ENCODE data around the gene ERI3. TPM values are rescaled to one million over a fixed set of nuclear protein-coding genes. Genes with fewer than 3 reads are reported as not detected.

ERI3 gene
- total and polyA plus RNA-seq, 2 of the 13 experiments (the other 11 are each of a cell fraction or from before 2014, with no cell fraction given): 35.6 to 35.9 TPM

DNA sequence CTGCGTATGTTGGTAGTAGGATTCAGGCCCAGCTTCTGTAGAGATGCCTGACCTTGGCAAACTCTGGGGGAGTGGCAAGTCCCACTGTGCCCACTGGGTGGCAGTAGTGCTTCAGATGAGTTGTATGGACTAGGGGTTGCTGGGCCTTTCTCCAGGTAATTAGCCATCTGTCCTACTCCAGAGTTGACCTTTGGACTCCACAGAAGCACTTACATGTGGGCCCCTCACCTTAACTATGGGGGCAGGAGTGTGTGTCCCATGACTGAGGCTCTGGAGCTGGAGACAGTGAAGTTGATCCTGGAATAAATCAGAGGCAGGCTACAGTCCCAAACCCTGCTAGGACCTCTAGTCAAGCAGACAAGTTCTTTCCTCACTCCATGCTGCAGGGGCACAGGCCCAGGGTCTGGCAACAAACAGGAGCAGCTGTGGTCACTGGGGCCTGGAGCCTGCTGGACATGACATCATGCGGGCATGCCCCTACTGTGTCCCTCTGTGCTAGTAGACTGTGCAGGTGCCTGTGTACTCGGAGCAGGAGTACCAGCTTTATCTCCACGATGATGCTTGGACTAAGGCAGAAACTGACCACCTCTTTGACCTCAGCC is 137.1 kb downstream of the ERI3 start (continued):
- TF ChIP-seq, protein P1, sequence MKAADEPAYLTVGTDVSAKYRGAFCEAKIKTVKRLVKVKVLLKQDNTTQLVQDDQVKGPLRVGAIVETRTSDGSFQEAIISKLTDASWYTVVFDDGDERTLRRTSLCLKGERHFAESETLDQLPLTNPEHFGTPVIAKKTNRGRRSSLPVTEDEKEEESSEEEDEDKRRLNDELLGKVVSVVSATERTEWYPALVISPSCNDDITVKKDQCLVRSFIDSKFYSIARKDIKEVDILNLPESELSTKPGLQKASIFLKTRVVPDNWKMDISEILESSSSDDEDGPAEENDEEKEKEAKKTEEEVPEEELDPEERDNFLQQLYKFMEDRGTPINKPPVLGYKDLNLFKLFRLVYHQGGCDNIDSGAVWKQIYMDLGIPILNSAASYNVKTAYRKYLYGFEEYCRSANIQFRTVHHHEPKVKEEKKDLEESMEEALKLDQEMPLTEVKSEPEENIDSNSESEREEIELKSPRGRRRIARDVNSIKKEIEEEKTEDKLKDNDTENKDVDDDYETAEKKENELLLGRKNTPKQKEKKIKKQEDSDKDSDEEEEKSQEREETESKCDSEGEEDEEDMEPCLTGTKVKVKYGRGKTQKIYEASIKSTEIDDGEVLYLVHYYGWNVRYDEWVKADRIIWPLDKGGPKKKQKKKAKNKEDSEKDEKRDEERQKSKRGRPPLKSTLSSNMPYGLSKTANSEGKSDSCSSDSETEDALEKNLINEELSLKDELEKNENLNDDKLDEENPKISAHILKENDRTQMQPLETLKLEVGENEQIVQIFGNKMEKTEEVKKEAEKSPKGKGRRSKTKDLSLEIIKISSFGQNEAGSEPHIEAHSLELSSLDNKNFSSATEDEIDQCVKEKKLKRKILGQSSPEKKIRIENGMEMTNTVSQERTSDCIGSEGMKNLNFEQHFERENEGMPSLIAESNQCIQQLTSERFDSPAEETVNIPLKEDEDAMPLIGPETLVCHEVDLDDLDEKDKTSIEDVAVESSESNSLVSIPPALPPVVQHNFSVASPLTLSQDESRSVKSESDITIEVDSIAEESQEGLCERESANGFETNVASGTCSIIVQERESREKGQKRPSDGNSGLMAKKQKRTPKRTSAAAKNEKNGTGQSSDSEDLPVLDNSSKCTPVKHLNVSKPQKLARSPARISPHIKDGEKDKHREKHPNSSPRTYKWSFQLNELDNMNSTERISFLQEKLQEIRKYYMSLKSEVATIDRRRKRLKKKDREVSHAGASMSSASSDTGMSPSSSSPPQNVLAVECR (CRISPR knock-in tag; IDR thresholded peaks at IDR 0.05; ENCODE audit: borderline replicate concordance): peak; percentile 28; the same call in 1 of the 2 replicates
- TF ChIP-seq PAXIP1 (CRISPR knock-in tag; conservative IDR thresholded peaks at IDR 0.05) (peak; percentile 63), HMGXB4 (CRISPR knock-in tag; IDR thresholded peaks at IDR 0.05; ENCODE audit: borderline replicate concordance in 1 of 2, low read depth in 1 of 2) (peak in 1 of 2 experiments; percentile 51; a peak in 1 of 4 replicates), ZNF251 (CRISPR knock-in tag; IDR thresholded peaks at IDR 0.05) (no peak), KLF6 (CRISPR knock-in tag; IDR thresholded peaks at IDR 0.05) (no peak), ZNF589 (CRISPR knock-in tag; conservative IDR thresholded peaks at IDR 0.05) (no peak), ZNF235 (CRISPR knock-in tag; IDR thresholded peaks at IDR 0.05; ENCODE audit: borderline replicate concordance) (no peak), FLYWCH1 (CRISPR knock-in tag; IDR thresholded peaks at IDR 0.05) (no peak), ZNF777 (CRISPR knock-in tag; IDR thresholded peaks at IDR 0.05) (no peak), ZFP36L1 (CRISPR knock-in tag; IDR thresholded peaks at IDR 0.05) (no peak), SSRP1 (CRISPR knock-in tag; IDR thresholded peaks at IDR 0.05) (peak; percentile 78; the same call in 1 of the 2 replicates), SOX5 (CRISPR knock-in tag; IDR thresholded peaks at IDR 0.05; ENCODE audit: borderline replicate concordance) (peak; percentile 31; the same call in 1 of the 2 replicates), JUNB (CRISPR knock-in tag; IDR thresholded peaks at IDR 0.05; ENCODE audit: borderline replicate concordance) (no peak), NONO (IDR thresholded peaks at IDR 0.05) (no peak), NONO (CRISPR knock-in tag; conservative IDR thresholded peaks at IDR 0.05) (0 out of 2 replicates have a peak, but pooled peaks have one; percentile 39), MAX (IDR thresholded peaks at IDR 0.05) (peak; percentile 35; the same call in 1 of the 2 replicates), XRCC5 (optimal IDR thresholded peaks at IDR 0.05; ENCODE audit: low read length) (peak; percentile 79), NAIF1 (CRISPR knock-in tag; IDR thresholded peaks at IDR 0.05; ENCODE audit: borderline replicate concordance) (no peak)
- TF ChIP-seq, protein P2, sequence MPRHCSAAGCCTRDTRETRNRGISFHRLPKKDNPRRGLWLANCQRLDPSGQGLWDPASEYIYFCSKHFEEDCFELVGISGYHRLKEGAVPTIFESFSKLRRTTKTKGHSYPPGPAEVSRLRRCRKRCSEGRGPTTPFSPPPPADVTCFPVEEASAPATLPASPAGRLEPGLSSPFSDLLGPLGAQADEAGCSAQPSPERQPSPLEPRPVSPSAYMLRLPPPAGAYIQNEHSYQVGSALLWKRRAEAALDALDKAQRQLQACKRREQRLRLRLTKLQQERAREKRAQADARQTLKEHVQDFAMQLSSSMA (CRISPR knock-in tag; IDR thresholded peaks at IDR 0.05): 0 out of 2 replicates have a peak, but pooled peaks have one; percentile 41
